Mucosa of gallbladder (tissue), 1 donor: ENCODE data around the gene SFSWAP. TPM values are rescaled to one million over a fixed set of nuclear protein-coding genes. Genes with fewer than 3 reads are reported as not detected.
"Not testable (repeated sequence)": the region's sequence is repeated elsewhere in the genome, so short reads cannot be mapped to it uniquely, and the experiment has no call there.

Source experiments
- DNase-seq: peaks from one replicate; pipeline ENCODE4 v3.0.0-alpha.2; 2020; ENCODE audit warnings: low spot score
- total RNA-seq: library from RNA; stranded (reverse); gene quantifications from one replicate; pipeline ENCODE4 v1.2.1, GENCODE V29; 2021
- donor health status: DM: no; HTN: no; CAD: no.

SFSWAP gene
- total RNA-seq, 1 donor from 2014 or later, result 40.4 TPM

- no peak for DNase-seq
Observed at GRCh38 chr12:131759176-131759575, 48.3 kb downstream of the SFSWAP start.

- DNase-seq, result no peak
Observed at GRCh38 chr12:131761638-131762037, 50.7 kb downstream of the SFSWAP start.

- no peak for DNase-seq
Observed at GRCh38 chr12:131764738-131765137, 53.8 kb downstream of the SFSWAP start.

- no peak for DNase-seq
Observed at GRCh38 chr12:131765961-131766360, 55.1 kb downstream of the SFSWAP start.

GRCh38 chr12:131766382-131767107 lies 55.7 kb downstream of the SFSWAP start:
- no peak for DNase-seq

- DNase-seq, result no peak
Observed at GRCh38 chr12:131770120-131770519, 59.2 kb downstream of the SFSWAP start.

- no peak for DNase-seq
Observed at GRCh38 chr12:131771965-131772364, 61.1 kb downstream of the SFSWAP start.

- DNase-seq, result no peak
Observed at GRCh38 chr12:131773582-131774221, 62.8 kb downstream of the SFSWAP start.

GRCh38 chr12:131774576-131775391 lies 63.9 kb downstream of the SFSWAP start:
- no peak for DNase-seq

GRCh38 chr12:131775392-131776236 lies 64.7 kb downstream of the SFSWAP start:
- no peak for DNase-seq

- no peak for DNase-seq
Observed at GRCh38 chr12:131776237-131776889, 65.5 kb downstream of the SFSWAP start.

- DNase-seq, result not testable (repeated sequence)
Observed at GRCh38 chr12:131777269-131777668, 66.4 kb downstream of the SFSWAP start.

- DNase-seq, result no peak
Observed at GRCh38 chr12:131779027-131779426, 68.1 kb downstream of the SFSWAP start.

- no peak for DNase-seq
Observed at GRCh38 chr12:131782061-131782460, 71.2 kb downstream of the SFSWAP start.

GRCh38 chr12:131783915-131784541 lies 73.1 kb downstream of the SFSWAP start:
- DNase-seq, result no peak

- no peak for DNase-seq
Observed at GRCh38 chr12:131784909-131785762, 74.2 kb downstream of the SFSWAP start.

- DNase-seq, result no peak
Observed at GRCh38 chr12:131785763-131786330, 75.0 kb downstream of the SFSWAP start.

GRCh38 chr12:131786331-131786730 lies 75.4 kb downstream of the SFSWAP start:
- no peak for DNase-seq

GRCh38 chr12:131787143-131787660 lies 76.3 kb downstream of the SFSWAP start:
- no peak for DNase-seq
